ENCODE results near the gene ENO4. TPM values are rescaled to one million over a fixed set of nuclear protein-coding genes. Genes with fewer than 3 reads are reported as not detected.

The ENO4 gene
- total RNA-seq, 1 donor from 2014 or later = 0.70 TPM

DNA sequence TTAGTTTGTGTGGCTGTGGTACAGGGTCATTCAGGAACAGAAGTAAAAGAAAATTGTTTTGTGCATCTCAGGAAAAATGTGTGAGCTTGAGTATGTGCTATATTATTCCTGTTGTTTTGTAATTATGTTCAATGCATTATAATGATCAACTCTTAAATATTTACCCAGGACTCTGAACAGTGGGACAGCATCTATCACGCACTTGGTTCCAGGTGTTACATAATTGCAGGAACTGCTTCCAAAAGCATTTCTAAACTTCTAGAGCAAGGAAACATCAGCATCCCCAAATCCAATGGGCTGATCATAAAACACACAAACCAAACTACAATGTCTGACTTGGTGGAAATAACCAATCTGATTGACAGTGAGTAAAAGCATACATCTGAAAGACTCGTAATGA is 26.6 kb downstream of the ENO4 start:
- no peak for DNase-seq (ENCODE audit: extremely low spot score, unreplicated experiment)
- H3K4me3 Mint-ChIP-seq (ENCODE audit: unreplicated experiment) = no peak overlapping the region
- H3K27ac Mint-ChIP-seq (ENCODE audit: unreplicated experiment) = no peak overlapping the region
- peaks cover 11% of the 10 kb centered on the region for H3K27me3 Mint-ChIP-seq (ENCODE audit: unreplicated experiment)
- TF ChIP-seq, protein P1, sequence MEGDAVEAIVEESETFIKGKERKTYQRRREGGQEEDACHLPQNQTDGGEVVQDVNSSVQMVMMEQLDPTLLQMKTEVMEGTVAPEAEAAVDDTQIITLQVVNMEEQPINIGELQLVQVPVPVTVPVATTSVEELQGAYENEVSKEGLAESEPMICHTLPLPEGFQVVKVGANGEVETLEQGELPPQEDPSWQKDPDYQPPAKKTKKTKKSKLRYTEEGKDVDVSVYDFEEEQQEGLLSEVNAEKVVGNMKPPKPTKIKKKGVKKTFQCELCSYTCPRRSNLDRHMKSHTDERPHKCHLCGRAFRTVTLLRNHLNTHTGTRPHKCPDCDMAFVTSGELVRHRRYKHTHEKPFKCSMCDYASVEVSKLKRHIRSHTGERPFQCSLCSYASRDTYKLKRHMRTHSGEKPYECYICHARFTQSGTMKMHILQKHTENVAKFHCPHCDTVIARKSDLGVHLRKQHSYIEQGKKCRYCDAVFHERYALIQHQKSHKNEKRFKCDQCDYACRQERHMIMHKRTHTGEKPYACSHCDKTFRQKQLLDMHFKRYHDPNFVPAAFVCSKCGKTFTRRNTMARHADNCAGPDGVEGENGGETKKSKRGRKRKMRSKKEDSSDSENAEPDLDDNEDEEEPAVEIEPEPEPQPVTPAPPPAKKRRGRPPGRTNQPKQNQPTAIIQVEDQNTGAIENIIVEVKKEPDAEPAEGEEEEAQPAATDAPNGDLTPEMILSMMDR (IDR thresholded peaks at IDR 0.05) = no peak
- H3K36me3 Mint-ChIP-seq (ENCODE audit: unreplicated experiment) = no peaks in the 10 kb centered on the region
- H3K4me1 Mint-ChIP-seq (ENCODE audit: unreplicated experiment) = no peaks in the 10 kb centered on the region
- no peaks in the 10 kb centered on the region for H3K9me3 Mint-ChIP-seq (ENCODE audit: unreplicated experiment)

DNA sequence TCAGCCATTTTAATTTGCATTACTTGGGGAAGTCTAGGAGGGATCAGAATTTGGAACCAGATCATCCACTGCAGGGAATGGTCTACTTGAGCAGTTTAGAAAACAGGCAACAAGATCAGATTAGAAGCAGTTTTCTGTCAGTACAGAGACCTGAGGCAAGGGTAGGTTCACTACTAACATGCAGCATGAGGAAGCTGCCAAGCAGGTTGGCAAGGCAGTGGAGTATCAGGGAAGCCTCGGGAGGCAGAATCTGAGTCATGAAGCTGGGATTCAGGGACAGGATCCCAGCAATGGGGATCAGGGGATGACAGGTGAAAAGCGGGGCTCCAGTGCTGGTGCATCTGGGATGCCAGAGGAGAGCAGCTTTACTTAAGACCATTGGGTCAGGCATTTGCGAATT is 28.1 kb downstream of the ENO4 start:
- TF ChIP-seq, protein P1 (IDR thresholded peaks at IDR 0.05) = no peak
- no peak for DNase-seq (ENCODE audit: extremely low spot score, unreplicated experiment)
- H3K36me3 Mint-ChIP-seq (ENCODE audit: unreplicated experiment) = peaks cover 3% of the 10 kb centered on the region
- peaks cover 7% of the 10 kb centered on the region for H3K27me3 Mint-ChIP-seq (ENCODE audit: unreplicated experiment)
- H3K27ac Mint-ChIP-seq (ENCODE audit: unreplicated experiment) = no peak overlapping the region
- H3K4me1 Mint-ChIP-seq (ENCODE audit: unreplicated experiment) = no peaks in the 10 kb centered on the region
- no peaks in the 10 kb centered on the region for H3K9me3 Mint-ChIP-seq (ENCODE audit: unreplicated experiment)
- no peak overlapping the region for H3K4me3 Mint-ChIP-seq (ENCODE audit: unreplicated experiment)

DNA sequence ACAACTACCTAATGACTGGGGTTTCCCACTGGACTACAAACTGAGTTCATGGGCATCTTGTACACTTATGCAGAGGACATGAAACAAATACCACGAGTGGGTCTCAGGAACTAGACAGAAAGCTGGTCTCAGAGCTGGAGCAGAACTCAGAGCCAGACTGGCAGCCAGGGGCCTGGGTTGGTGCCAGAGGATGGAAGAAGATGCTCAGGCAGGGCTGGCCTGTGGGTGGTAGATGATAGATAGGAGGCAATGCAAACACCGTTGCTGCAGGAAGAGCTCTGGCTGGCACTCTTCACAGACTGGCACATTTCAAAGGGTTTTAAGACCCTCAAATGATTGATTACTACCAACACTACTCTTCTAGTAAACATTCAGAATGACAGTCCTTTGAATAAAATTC is 28.8 kb downstream of the ENO4 start:
- Mint-ChIP-seq H3K9me3 (ENCODE audit: unreplicated experiment) (no peaks in the 10 kb centered on the region), H3K4me3 (ENCODE audit: unreplicated experiment) (no peak overlapping the region), H3K4me1 (ENCODE audit: unreplicated experiment) (no peaks in the 10 kb centered on the region), H3K27ac (ENCODE audit: unreplicated experiment) (no peak overlapping the region), H3K27me3 (ENCODE audit: unreplicated experiment) (peaks cover 4% of the 10 kb centered on the region), H3K36me3 (ENCODE audit: unreplicated experiment) (peaks cover 3% of the 10 kb centered on the region)
- DNase-seq (ENCODE audit: extremely low spot score, unreplicated experiment) = no peak
- TF ChIP-seq, protein P1 (IDR thresholded peaks at IDR 0.05) = no peak

DNA sequence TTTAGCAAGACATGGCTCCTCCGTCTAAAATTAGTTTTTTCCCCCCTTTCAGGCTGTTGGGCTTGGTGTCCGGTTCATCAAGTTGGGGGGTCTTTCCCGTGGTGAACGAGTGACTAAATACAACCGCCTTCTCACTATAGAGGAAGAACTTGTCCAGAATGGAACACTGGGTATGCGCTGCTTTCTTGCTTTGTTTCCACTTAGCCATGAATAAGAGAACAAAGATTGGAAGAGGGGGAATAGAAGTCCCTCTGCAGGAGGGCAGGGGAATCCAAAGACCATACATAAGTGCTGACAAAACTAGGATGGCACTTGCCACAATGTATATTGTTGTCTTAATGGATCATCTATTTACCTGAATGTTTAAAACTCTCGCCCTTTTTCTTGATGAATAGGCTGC is 30.5 kb downstream of the ENO4 start:
- H3K4me1 Mint-ChIP-seq (ENCODE audit: unreplicated experiment) = no peaks in the 10 kb centered on the region
- no peaks in the 10 kb centered on the region for H3K27me3 Mint-ChIP-seq (ENCODE audit: unreplicated experiment)
- peaks cover 8% of the 10 kb centered on the region for H3K36me3 Mint-ChIP-seq (ENCODE audit: unreplicated experiment)

DNA sequence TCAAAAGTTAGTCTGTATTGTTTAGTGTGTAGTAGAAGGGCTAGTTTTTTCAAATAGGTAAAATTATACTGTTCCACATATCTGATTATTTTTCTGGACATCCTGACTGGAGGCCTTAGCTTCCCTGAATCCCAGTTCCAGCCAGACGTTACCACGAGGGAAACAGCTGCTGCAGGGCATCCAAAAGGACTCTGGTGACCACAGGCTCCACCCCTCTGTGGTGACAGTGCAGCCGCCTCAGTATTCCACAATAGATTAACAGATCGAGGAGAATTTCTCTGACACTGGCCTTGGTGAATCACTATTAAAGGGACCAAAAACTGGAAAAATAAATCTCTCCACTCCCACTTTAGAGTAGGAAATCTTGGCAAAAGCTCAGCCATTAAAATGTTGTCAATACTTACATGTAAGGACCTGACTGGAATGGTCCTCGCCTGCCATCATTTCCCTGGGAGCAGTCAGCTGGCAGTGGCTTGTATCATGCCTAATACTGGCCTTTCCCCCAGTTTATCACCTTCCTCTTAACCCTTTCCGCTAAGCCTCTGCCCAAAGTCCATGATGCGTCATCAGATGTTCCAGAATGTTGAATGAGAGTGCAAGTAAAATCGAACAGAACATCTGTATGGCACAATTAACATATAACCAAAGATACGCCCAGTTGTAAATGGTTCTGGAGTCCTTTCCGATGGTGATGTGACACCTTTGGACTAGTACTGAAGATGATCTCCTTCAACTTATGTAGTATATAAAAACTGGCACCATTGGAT is 31.6 kb downstream of the ENO4 start:
- H3K27ac Mint-ChIP-seq (ENCODE audit: unreplicated experiment) = no peak overlapping the region
- TF ChIP-seq, protein P1 (IDR thresholded peaks at IDR 0.05) = no peak
- no peaks in the 10 kb centered on the region for H3K9me3 Mint-ChIP-seq (ENCODE audit: unreplicated experiment)
- H3K4me3 Mint-ChIP-seq (ENCODE audit: unreplicated experiment) = no peak overlapping the region
- H3K4me1 Mint-ChIP-seq (ENCODE audit: unreplicated experiment) = no peaks in the 10 kb centered on the region
- H3K27me3 Mint-ChIP-seq (ENCODE audit: unreplicated experiment) = no peaks in the 10 kb centered on the region
- DNase-seq (ENCODE audit: extremely low spot score, unreplicated experiment) = no peak
- peaks cover 8% of the 10 kb centered on the region for H3K36me3 Mint-ChIP-seq (ENCODE audit: unreplicated experiment)

More for the DNA sequence above, 30.5 kb downstream of the ENO4 start:
- no peak overlapping the region for H3K27ac Mint-ChIP-seq (ENCODE audit: unreplicated experiment)
- no peak overlapping the region for H3K4me3 Mint-ChIP-seq (ENCODE audit: unreplicated experiment)
- H3K9me3 Mint-ChIP-seq (ENCODE audit: unreplicated experiment) = no peaks in the 10 kb centered on the region
- DNase-seq (ENCODE audit: extremely low spot score, unreplicated experiment) = no peak
- TF ChIP-seq, protein P1 (IDR thresholded peaks at IDR 0.05) = no peak

All from osteocyte (in vitro differentiated cells).